HFFc6 (cell line): ENCODE measurements around the gene CDH13. TPM values are rescaled to one million over a fixed set of nuclear protein-coding genes. Genes with fewer than 3 reads are reported as not detected.

Source experiments
- DNase-seq: peaks from one replicate; pipeline ENCODE4 v3.0.0-alpha.2; 2018
- H3K27ac Mint-ChIP-seq: 2 replicates; pipeline ENCODE4 v1.8.0; 2020; ENCODE audit warnings: mild to moderate bottlenecking, mixed read lengths
- H3K27me3 Mint-ChIP-seq: 2 replicates; pipeline ENCODE4 v1.8.0; 2021; ENCODE audit warnings: mild to moderate bottlenecking, moderate library complexity, mixed read lengths; ENCODE audit not compliant: insufficient read depth
- H3K36me3 Mint-ChIP-seq: 2 replicates; pipeline ENCODE4 v1.8.0; 2021; ENCODE audit warnings: low read depth, mixed read lengths
- H3K4me1 Mint-ChIP-seq: 2 replicates; pipeline ENCODE4 v1.8.0; 2020; ENCODE audit warnings: low read depth, mixed read lengths
- H3K4me3 Mint-ChIP-seq: 2 replicates; pipeline ENCODE4 v1.8.0; 2020; ENCODE audit warnings: mild to moderate bottlenecking, moderate library complexity, mixed read lengths
- H3K9me3 Mint-ChIP-seq: 2 replicates; pipeline ENCODE4 v1.8.0; 2020; ENCODE audit warnings: mild to moderate bottlenecking, mixed read lengths
- total RNA-seq, 6 experiments: library from RNA; stranded (reverse); fragmentation: NEBNext Ultra II Directional; extraction: Animal tissue kit (Norgen Biotek cat#: 25700); gene quantifications; 2 replicates in 1 of 6; 3 replicates in 5 of 6; pipeline ENCODE4 v1.2.3, GENCODE V29; 2021
- TF ChIP-seq, protein P1 (sequence below): fragments of 200-600 bp; sonication (generic); IDR thresholded peaks from 2 replicates; pipeline ENCODE4 v1.5.0; 2021; ENCODE audit warnings: antibody characterized with exemption, mild to moderate bottlenecking

CDH13 gene
- total RNA-seq, 6 experiments from 2014 or later = 3.6 to 14.7 (median 4.7) TPM

DNA sequence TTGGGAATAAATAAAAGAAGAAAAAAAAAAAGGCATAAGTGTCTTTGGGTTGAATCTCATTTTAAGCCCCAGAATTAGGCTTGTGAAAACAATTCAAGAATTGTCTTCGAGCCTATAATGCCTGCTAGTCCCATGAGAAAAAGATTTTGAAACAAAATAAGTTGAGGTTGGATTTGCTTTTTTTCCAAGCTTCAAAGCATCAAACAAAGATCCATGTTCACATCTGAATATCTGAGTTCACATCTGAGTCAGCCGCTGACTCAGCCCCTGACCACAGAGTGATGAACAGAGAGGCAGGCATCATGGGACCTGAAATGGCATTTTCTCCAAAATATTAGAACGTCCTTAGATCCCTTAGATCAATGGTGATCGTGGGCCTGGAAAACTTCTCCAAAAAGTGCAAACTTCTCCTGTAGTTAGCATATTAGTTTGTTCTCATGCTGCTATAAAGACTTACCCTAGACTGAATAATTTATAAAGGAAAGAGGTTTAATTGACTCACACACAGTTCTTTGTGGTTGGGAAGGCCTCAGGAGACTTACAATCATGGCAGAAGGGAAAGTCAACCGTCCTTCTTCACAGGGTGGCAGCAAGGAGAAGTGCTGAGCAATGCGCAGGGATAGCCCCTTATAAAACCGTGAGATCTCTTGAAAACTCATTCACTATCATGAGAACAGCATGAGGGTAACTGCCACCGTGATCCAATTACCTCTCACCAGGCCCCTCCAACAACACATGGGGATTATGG, 886.4 kb downstream of the CDH13 start:
- H3K27me3 Mint-ChIP-seq = no peaks in the 10 kb centered on the region
- DNase-seq = peak; percentile 25
- H3K36me3 Mint-ChIP-seq = no peaks in the 10 kb centered on the region
- H3K27ac Mint-ChIP-seq = peak overlapping the region; percentile 38; the same call in 1 of the 2 replicates
- H3K4me1 Mint-ChIP-seq = no peaks in the 10 kb centered on the region; the same call in 1 of the 2 replicates
- H3K9me3 Mint-ChIP-seq = peaks cover 63% of the 10 kb centered on the region
- no peak overlapping the region for H3K4me3 Mint-ChIP-seq
- TF ChIP-seq, protein P1, sequence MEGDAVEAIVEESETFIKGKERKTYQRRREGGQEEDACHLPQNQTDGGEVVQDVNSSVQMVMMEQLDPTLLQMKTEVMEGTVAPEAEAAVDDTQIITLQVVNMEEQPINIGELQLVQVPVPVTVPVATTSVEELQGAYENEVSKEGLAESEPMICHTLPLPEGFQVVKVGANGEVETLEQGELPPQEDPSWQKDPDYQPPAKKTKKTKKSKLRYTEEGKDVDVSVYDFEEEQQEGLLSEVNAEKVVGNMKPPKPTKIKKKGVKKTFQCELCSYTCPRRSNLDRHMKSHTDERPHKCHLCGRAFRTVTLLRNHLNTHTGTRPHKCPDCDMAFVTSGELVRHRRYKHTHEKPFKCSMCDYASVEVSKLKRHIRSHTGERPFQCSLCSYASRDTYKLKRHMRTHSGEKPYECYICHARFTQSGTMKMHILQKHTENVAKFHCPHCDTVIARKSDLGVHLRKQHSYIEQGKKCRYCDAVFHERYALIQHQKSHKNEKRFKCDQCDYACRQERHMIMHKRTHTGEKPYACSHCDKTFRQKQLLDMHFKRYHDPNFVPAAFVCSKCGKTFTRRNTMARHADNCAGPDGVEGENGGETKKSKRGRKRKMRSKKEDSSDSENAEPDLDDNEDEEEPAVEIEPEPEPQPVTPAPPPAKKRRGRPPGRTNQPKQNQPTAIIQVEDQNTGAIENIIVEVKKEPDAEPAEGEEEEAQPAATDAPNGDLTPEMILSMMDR = no peak

DNA sequence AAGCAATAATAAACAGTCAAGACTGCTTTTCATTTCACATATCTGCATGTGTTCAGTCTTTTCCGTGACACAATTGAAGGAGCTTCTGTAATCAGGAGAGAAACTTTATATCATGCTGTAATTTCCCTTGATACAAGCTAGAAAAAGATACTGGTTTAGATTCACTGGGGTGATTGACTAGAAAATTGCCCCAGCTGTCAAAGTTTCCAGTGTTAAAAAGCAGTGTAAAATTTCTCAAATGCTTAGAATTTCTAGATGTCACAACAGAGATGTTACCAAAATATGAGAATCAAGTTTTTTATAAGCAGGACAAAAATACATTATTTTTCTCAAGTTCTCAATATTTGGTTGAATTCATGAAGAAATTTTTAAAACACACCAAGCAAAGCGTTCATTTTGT, 888.6 kb downstream of the CDH13 start:
- Mint-ChIP-seq H3K27me3 (no peaks in the 10 kb centered on the region), H3K36me3 (no peaks in the 10 kb centered on the region), H3K4me3 (no peak overlapping the region), H3K9me3 (peaks cover 60% of the 10 kb centered on the region), H3K27ac (no peak overlapping the region), H3K4me1 (no peaks in the 10 kb centered on the region; the same call in 1 of the 2 replicates)
- TF ChIP-seq, protein P1 = no peak
- DNase-seq = no peak

DNA sequence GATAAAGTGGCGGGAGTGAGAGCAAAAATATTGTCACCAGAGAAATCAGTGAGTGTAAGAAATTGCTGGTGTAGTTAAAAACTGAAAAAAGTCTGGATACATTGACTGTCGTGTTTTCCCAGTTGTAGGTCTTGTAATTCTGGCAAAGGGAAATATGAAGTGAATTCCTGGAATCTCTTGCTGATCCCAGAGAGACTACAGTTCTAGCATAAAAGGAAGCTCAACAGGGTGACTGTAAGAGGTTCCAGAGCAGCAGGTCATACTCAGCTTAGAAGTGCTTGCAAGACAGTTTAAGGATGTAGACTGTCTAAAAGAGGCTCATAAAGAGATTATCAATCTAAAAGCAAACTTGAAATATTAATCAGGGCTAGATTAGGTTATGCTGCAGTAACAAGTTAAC, 890.2 kb downstream of the CDH13 start:
- H3K4me1 Mint-ChIP-seq = no peaks in the 10 kb centered on the region; the same call in 1 of the 2 replicates
- H3K36me3 Mint-ChIP-seq = no peaks in the 10 kb centered on the region
- no peak overlapping the region for H3K27ac Mint-ChIP-seq
- TF ChIP-seq, protein P1 = no peak
- H3K9me3 Mint-ChIP-seq = peaks cover 48% of the 10 kb centered on the region
- DNase-seq = no peak
- H3K27me3 Mint-ChIP-seq = no peaks in the 10 kb centered on the region
- H3K4me3 Mint-ChIP-seq = no peak overlapping the region

DNA sequence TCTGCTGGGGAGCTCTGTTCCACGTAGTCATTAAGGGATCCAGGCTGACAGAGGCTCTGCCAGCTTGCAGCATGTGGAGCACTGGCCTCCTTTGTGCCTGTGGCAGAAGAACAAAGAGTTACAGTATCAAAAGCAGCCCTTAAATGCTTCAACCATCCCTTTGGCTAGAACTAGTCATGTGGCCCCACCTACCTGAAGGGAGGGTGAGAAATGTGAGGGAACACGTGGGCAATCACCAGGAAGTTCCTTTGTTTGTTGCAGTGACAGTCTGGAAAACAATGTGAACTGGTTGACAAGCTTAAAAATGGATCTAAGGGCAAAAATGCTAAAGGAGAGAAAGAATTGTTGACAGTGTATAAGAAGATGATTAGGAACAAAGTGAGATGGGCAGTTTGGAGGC, 890.6 kb downstream of the CDH13 start:
- TF ChIP-seq, protein P1 = no peak
- Mint-ChIP-seq H3K4me1 (no peaks in the 10 kb centered on the region; the same call in 1 of the 2 replicates), H3K9me3 (peaks cover 48% of the 10 kb centered on the region), H3K27ac (no peak overlapping the region), H3K27me3 (no peaks in the 10 kb centered on the region), H3K36me3 (no peaks in the 10 kb centered on the region), H3K4me3 (no peak overlapping the region)
- no peak for DNase-seq

DNA sequence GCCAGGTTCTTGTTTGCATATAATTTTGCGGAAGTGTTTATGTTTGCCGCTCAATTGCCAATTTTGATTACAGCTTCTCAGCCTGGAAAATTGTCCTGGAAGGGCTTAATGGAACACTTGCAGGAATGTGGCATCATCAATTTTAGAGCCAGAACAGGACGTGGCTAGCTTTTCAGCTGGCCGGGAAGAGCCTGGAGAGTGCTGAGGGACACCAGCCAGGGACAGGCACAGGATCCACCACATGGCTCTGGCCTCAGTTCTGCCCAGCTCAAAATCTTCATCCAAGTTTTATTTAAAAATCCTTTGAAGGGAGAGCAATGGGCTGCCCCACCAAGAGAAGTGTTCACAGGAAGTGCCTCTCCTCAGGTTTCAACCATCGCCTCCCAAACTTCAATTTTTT, 893.8 kb downstream of the CDH13 start:
- Mint-ChIP-seq H3K4me3 (no peak overlapping the region), H3K27me3 (no peaks in the 10 kb centered on the region), H3K4me1 (no peaks in the 10 kb centered on the region), H3K9me3 (peaks cover 56% of the 10 kb centered on the region), H3K27ac (no peak overlapping the region), H3K36me3 (no peaks in the 10 kb centered on the region)
- TF ChIP-seq, protein P1 = no peak
- no peak for DNase-seq
